ENCODE results near the gene HIF3A. TPM values are rescaled to one million over a fixed set of nuclear protein-coding genes. Genes with fewer than 3 reads are reported as not detected.

HIF3A gene
- total RNA-seq, 2 experiments from 2014 or later, result not detected

- DNase-seq (no peak), ATAC-seq (no peak)
- no peaks in the 10 kb centered on the region for H3K36me3 Mint-ChIP-seq (ENCODE audit: low read depth)
- H3K27ac Mint-ChIP-seq, result no peak overlapping the region
- H3K4me1 Mint-ChIP-seq (ENCODE audit: low read depth), result no peaks in the 10 kb centered on the region
- CTCF ChIA-PET, result interaction anchor here (1.4 kb wide), 1 partner anchor 15 kb away, joined by 5 read pairs; no protein-coding TSS in a partner anchor
- POLR2A ChIA-PET, result no interaction called here
- peaks cover 19% of the 10 kb centered on the region for H3K27me3 Mint-ChIP-seq (ENCODE audit: low read depth)
- H3K4me3 Mint-ChIP-seq, result no peak overlapping the region
- no peaks in the 10 kb centered on the region for H3K9me3 Mint-ChIP-seq (ENCODE audit: insufficient read depth)
Measured at GRCh38 chr19:46296202-46296480, 701 bp upstream of the HIF3A start.

- POLR2A ChIA-PET, result no interaction called here
- ATAC-seq (no peak), DNase-seq (no peak)
- CTCF ChIA-PET, result no interaction called here
- Mint-ChIP-seq H3K4me1 (ENCODE audit: low read depth) (no peaks in the 10 kb centered on the region), H3K4me3 (no peak overlapping the region), H3K27ac (no peak overlapping the region), H3K36me3 (ENCODE audit: low read depth) (no peaks in the 10 kb centered on the region), H3K27me3 (ENCODE audit: low read depth) (peaks cover 19% of the 10 kb centered on the region), H3K9me3 (ENCODE audit: insufficient read depth) (no peaks in the 10 kb centered on the region)
Measured at GRCh38 chr19:46297700-46298478, 1.0 kb downstream of the HIF3A start.

GRCh38 chr19:46298479-46299003 is 1.7 kb downstream of the HIF3A start:
- Mint-ChIP-seq H3K9me3 (ENCODE audit: insufficient read depth) (no peaks in the 10 kb centered on the region), H3K27me3 (ENCODE audit: low read depth) (peaks cover 19% of the 10 kb centered on the region), H3K27ac (no peak overlapping the region), H3K4me3 (no peak overlapping the region), H3K36me3 (ENCODE audit: low read depth) (no peaks in the 10 kb centered on the region), H3K4me1 (ENCODE audit: low read depth) (no peaks in the 10 kb centered on the region)
- ChIA-PET CTCF (no interaction called here), POLR2A (no interaction called here)
- DNase-seq (no peak), ATAC-seq (no peak)

GRCh38 chr19:46299004-46299509 is 2.2 kb downstream of the HIF3A start:
- ChIA-PET POLR2A (no interaction called here), CTCF (interaction anchor here (0.9 to 1.2 kb wide), 2 partner anchors 19 to 271 kb away, joined by 3 read pairs; no protein-coding TSS in a partner anchor)
- H3K4me3 Mint-ChIP-seq, result no peak overlapping the region
- no peaks in the 10 kb centered on the region for H3K9me3 Mint-ChIP-seq (ENCODE audit: insufficient read depth)
- no peak overlapping the region for H3K27ac Mint-ChIP-seq
- no peak for DNase-seq
- H3K4me1 Mint-ChIP-seq (ENCODE audit: low read depth), result no peaks in the 10 kb centered on the region
- no peaks in the 10 kb centered on the region for H3K36me3 Mint-ChIP-seq (ENCODE audit: low read depth)
- peaks cover 19% of the 10 kb centered on the region for H3K27me3 Mint-ChIP-seq (ENCODE audit: low read depth)
- ATAC-seq, result no peak

GRCh38 chr19:46299695-46300094 is 2.9 kb downstream of the HIF3A start:
- Mint-ChIP-seq H3K4me3 (no peak overlapping the region), H3K27me3 (ENCODE audit: low read depth) (peaks cover 17% of the 10 kb centered on the region), H3K27ac (no peak overlapping the region), H3K9me3 (ENCODE audit: insufficient read depth) (no peaks in the 10 kb centered on the region), H3K36me3 (ENCODE audit: low read depth) (no peaks in the 10 kb centered on the region), H3K4me1 (ENCODE audit: low read depth) (no peaks in the 10 kb centered on the region)
- ChIA-PET CTCF (interaction anchor here (0.9 to 1.2 kb wide), 2 partner anchors 20 to 271 kb away, joined by 3 read pairs; no protein-coding TSS in a partner anchor), POLR2A (no interaction called here)
- no peak for ATAC-seq
- DNase-seq, result no peak

- CTCF ChIA-PET, result no interaction called here
- no peak for ATAC-seq
- Mint-ChIP-seq H3K27ac (no peak overlapping the region), H3K9me3 (ENCODE audit: insufficient read depth) (peaks cover 4% of the 10 kb centered on the region), H3K27me3 (ENCODE audit: low read depth) (no peaks in the 10 kb centered on the region), H3K4me3 (no peak overlapping the region), H3K4me1 (ENCODE audit: low read depth) (no peaks in the 10 kb centered on the region), H3K36me3 (ENCODE audit: low read depth) (no peaks in the 10 kb centered on the region)
- POLR2A ChIA-PET, result no interaction called here
- DNase-seq, result no peak
Measured at GRCh38 chr19:46303322-46303690, 6.5 kb downstream of the HIF3A start.

- Mint-ChIP-seq H3K9me3 (ENCODE audit: insufficient read depth) (peaks cover 4% of the 10 kb centered on the region), H3K27ac (no peak overlapping the region), H3K4me1 (ENCODE audit: low read depth) (no peaks in the 10 kb centered on the region), H3K27me3 (ENCODE audit: low read depth) (no peaks in the 10 kb centered on the region), H3K36me3 (ENCODE audit: low read depth) (no peaks in the 10 kb centered on the region), H3K4me3 (no peak overlapping the region)
- ChIA-PET POLR2A (no interaction called here), CTCF (no interaction called here)
- DNase-seq (no peak), ATAC-seq (no peak)
Measured at GRCh38 chr19:46303691-46304397, 7.0 kb downstream of the HIF3A start.

- H3K4me3 Mint-ChIP-seq, result no peak overlapping the region
- CTCF ChIA-PET, result interaction anchor here (2.1 kb wide), 1 partner anchor 26 kb away, joined by 7 read pairs; no protein-coding TSS in a partner anchor
- peaks cover 4% of the 10 kb centered on the region for H3K9me3 Mint-ChIP-seq (ENCODE audit: insufficient read depth)
- POLR2A ChIA-PET, result no interaction called here
- H3K27me3 Mint-ChIP-seq (ENCODE audit: low read depth), result no peaks in the 10 kb centered on the region
- H3K27ac Mint-ChIP-seq, result no peak overlapping the region
- H3K4me1 Mint-ChIP-seq (ENCODE audit: low read depth), result no peaks in the 10 kb centered on the region
- DNase-seq (no peak), ATAC-seq (no peak)
- H3K36me3 Mint-ChIP-seq (ENCODE audit: low read depth), result no peaks in the 10 kb centered on the region
Measured at GRCh38 chr19:46306501-46306900, 9.7 kb downstream of the HIF3A start.

- Mint-ChIP-seq H3K27me3 (ENCODE audit: low read depth) (no peaks in the 10 kb centered on the region), H3K4me3 (no peak overlapping the region), H3K27ac (no peak overlapping the region), H3K9me3 (ENCODE audit: insufficient read depth) (peaks cover 4% of the 10 kb centered on the region), H3K36me3 (ENCODE audit: low read depth) (no peaks in the 10 kb centered on the region), H3K4me1 (ENCODE audit: low read depth) (no peaks in the 10 kb centered on the region)
- ChIA-PET CTCF (no interaction called here), POLR2A (interaction anchor here (0.6 kb wide), 1 partner anchor 25 kb away, joined by 3 read pairs; no protein-coding TSS in a partner anchor)
- DNase-seq (no peak), ATAC-seq (no peak)
Measured at GRCh38 chr19:46308510-46308909, 11.7 kb downstream of the HIF3A start.

GRCh38 chr19:46309056-46309455 is 12.2 kb downstream of the HIF3A start:
- no peaks in the 10 kb centered on the region for H3K27me3 Mint-ChIP-seq (ENCODE audit: low read depth)
- no peak overlapping the region for H3K4me3 Mint-ChIP-seq
- ChIA-PET CTCF (no interaction called here), POLR2A (interaction anchor here (0.6 kb wide), 1 partner anchor 25 kb away, joined by 3 read pairs; no protein-coding TSS in a partner anchor)
- no peaks in the 10 kb centered on the region for H3K4me1 Mint-ChIP-seq (ENCODE audit: low read depth)
- DNase-seq (no peak), ATAC-seq (no peak)
- H3K36me3 Mint-ChIP-seq (ENCODE audit: low read depth), result no peaks in the 10 kb centered on the region
- no peak overlapping the region for H3K27ac Mint-ChIP-seq
- H3K9me3 Mint-ChIP-seq (ENCODE audit: insufficient read depth), result peaks cover 4% of the 10 kb centered on the region

- DNase-seq (no peak), ATAC-seq (no peak)
- no peaks in the 10 kb centered on the region for H3K9me3 Mint-ChIP-seq (ENCODE audit: insufficient read depth)
- no peaks in the 10 kb centered on the region for H3K4me1 Mint-ChIP-seq (ENCODE audit: low read depth)
- no peak overlapping the region for H3K4me3 Mint-ChIP-seq
- no peaks in the 10 kb centered on the region for H3K27me3 Mint-ChIP-seq (ENCODE audit: low read depth)
- POLR2A ChIA-PET, result no interaction called here
- CTCF ChIA-PET, result no interaction called here
- H3K36me3 Mint-ChIP-seq (ENCODE audit: low read depth), result no peaks in the 10 kb centered on the region
- no peak overlapping the region for H3K27ac Mint-ChIP-seq
Measured at GRCh38 chr19:46311444-46311843, 14.6 kb downstream of the HIF3A start.

Measured in activated CD8-positive, alpha-beta T cell treated with anti-CD3 and anti-CD28 coated beads, Interleukin-2, amount 10 ng/mL, durations not matched to agents 7 days and 5 days (primary cell).